D721Med (cell line): Measurements from ENCODE around the gene UBE2C.
"Not testable (repeated sequence)": the region's sequence is repeated elsewhere in the genome, so short reads cannot be mapped to it uniquely, and the experiment has no call there.

Source experiments
- DNase-seq: peaks from one replicate; pipeline ENCODE4 v3.0.0; 2011; ENCODE audit warnings: low spot score; ENCODE audit not compliant: insufficient read length
- FAIRE-seq: peaks from 2 replicates; lab custom pipeline; 2011; peaks lifted over from hg19 to GRCh38; lab: Jason Lieb, UNC
- TF ChIP-seq, protein P1 (sequence below): IDR thresholded peaks from 2 replicates; pipeline ENCODE4 v1.5.1; 2012; ENCODE audit warnings: mild to moderate bottlenecking, control low read depth; ENCODE audit not compliant: insufficient read depth; ENCODE audit errors: missing control alignments

UBE2C gene

GRCh38 chr20:45827030-45827652 is 14.7 kb downstream of the UBE2C start, which contains the start of gene TNNC2:
Gene TNNC2, minus strand, starts transcription at chr20:45827312. Its CDS starts 64 bp downstream, at chr20:45827248.
- TF ChIP-seq, protein P1, sequence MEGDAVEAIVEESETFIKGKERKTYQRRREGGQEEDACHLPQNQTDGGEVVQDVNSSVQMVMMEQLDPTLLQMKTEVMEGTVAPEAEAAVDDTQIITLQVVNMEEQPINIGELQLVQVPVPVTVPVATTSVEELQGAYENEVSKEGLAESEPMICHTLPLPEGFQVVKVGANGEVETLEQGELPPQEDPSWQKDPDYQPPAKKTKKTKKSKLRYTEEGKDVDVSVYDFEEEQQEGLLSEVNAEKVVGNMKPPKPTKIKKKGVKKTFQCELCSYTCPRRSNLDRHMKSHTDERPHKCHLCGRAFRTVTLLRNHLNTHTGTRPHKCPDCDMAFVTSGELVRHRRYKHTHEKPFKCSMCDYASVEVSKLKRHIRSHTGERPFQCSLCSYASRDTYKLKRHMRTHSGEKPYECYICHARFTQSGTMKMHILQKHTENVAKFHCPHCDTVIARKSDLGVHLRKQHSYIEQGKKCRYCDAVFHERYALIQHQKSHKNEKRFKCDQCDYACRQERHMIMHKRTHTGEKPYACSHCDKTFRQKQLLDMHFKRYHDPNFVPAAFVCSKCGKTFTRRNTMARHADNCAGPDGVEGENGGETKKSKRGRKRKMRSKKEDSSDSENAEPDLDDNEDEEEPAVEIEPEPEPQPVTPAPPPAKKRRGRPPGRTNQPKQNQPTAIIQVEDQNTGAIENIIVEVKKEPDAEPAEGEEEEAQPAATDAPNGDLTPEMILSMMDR: no peak
- DNase-seq (no peak), FAIRE-seq (no peak)

DNA sequence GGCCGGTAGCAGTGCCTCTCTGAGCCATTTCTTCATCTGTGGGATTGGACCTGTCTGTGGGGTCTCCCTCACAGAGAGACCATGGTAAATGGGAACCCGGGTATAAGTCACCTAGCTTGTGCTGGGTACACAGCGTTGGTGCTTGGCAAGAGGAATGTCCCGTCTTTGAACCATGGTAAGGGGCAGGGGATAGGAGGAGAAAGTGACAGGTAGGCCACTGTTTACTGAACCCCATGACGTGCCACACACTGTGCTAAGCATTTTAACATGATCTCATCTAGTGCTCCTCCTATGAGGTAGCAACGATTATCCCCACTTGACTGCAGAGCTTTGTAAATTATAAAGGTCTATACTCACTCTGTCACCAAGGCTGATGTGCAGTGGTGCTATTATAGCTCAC is 15.3 kb downstream of the UBE2C start:
- no peak for FAIRE-seq
- no peak for DNase-seq
- TF ChIP-seq, protein P1: no peak

- DNase-seq: no peak
- TF ChIP-seq, protein P1: no peak
- no peak for FAIRE-seq
These were observed 16.1 kb downstream of the UBE2C start for GRCh38 chr20:45828589-45828988.

- FAIRE-seq, DNase-seq: not testable (repeated sequence)
These were observed 17.2 kb downstream of the UBE2C start for GRCh38 chr20:45829673-45830106.

- TF ChIP-seq, protein P1: no peak
- no peak for FAIRE-seq
- no peak for DNase-seq
These were observed 20.2 kb downstream of the UBE2C start for GRCh38 chr20:45832619-45833018.

DNA sequence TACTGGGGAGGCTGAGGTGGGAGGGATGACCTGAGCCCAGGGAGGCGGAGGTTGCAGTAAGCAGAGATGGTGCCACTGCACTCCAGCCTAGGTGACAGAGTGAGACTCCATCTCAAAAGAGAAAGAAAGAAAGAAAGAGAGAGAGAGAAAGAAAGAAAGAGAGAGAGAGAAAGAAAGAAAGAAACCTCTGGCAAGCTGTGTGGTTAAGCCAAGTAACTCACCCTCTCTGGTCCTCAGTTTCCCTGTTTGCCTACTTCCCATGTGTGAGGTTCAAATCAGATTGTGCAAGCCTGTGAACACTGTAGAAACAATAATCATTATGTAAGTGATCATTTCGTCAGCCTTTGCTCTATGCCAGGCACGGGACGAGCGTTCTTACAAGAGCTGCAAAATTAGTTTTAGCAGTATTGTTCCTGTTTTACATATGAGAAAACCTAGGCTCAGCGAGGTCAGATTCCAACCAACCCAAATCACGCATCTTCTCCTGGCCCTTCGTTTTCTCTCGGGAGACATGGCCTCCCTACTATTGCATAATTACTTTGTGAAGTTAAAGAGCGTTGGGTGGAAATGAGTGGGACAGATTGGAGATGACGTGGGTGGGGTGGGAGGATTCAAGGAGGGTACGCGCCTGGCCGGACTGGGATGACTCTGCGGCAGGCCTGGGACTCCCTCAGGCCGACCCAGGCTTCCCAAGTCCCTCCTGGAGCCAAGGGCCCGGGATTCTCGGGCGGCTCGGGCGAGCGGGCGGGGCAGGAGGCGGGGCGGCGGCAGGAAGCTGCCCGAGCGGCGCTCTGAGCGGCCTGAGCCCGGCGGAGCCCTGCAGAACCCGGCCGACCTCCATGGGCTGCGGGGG is 20.8 kb downstream of the UBE2C start, which contains the start of gene SNX21:
Gene SNX21 (plus strand): TSS at position 770 of the 853 bp plus-strand sequence. CDS start 121 bp downstream, outside the sequence.
- DNase-seq (peak; percentile 51), FAIRE-seq (no peak)
- TF ChIP-seq, protein P1: no peak

GRCh38 chr20:45833883-45834796 is 21.7 kb downstream of the UBE2C start:
- FAIRE-seq (no peak), DNase-seq (peak; percentile 84)
- TF ChIP-seq, protein P1: no peak
